NCI-H82 (cell line): ENCODE results near the gene CHRNA7.
"Not testable (repeated sequence)": the region's sequence is repeated elsewhere in the genome, so short reads cannot be mapped to it uniquely, and the experiment has no call there.

Experiments used
- DNase-seq: peaks from one replicate; lab custom pipeline; 2025; lab: John Stamatoyannopoulos, UW

The CHRNA7 gene

GRCh38 chr15:32193780-32194179, 163.5 kb downstream of the CHRNA7 start:
- not testable (repeated sequence) for DNase-seq

GRCh38 chr15:32196206-32196605, 165.9 kb downstream of the CHRNA7 start:
- not testable (repeated sequence) for DNase-seq

DNA sequence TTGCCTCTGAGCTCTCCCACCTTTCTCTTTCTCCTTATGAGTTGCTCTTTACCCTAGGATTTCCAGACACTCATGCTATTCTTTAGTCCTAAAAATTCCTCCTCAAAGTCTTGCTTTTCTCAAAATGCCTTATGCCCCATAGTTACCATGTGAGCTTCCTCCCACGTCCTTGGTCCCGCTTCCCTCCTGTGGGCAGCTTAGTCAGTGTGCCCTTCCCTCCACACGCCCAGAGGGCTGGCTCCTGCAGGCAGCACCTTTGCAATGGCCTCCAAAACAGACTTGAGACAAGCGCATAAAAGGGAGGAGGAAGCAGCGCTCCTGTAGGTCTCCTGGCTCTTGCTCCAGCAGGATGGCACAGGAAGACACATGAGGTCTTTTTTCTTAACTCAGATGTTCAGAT, 168.6 kb downstream of the CHRNA7 start:
- DNase-seq: not testable (repeated sequence)

DNA sequence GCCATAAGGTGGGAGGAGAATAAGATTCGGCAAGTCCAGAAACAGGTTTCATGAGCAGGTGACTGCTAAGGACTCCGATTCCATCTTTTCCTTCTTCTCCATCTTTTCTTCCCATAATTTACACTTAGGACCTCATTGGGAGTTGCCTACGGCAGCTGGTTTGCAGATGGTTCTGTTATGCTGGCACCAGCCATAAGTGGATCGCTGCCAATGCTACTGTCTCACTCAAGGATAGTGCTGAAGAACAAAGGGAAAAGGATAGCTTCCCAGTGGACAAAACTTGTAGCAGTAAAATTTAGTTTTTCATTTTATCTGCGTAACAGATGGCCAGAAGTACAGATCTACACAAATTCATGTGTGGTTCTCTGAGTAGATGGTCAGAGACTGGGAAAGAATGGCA, 178.8 kb downstream of the CHRNA7 start:
- DNase-seq: not testable (repeated sequence)

GRCh38 chr15:32218666-32219065, 188.4 kb downstream of the CHRNA7 start:
- no peak for DNase-seq
